ENCODE measurements around the gene TRIM45.
A peak's percentile ranks its signal among the peaks of the same experiment; 100 is the strongest.

TRIM45 gene

GRCh38 chr1:117101334-117101733, 20.2 kb downstream of the TRIM45 start:
- Mint-ChIP-seq H3K27me3 (no peaks in the 10 kb centered on the region), H3K4me1 (ENCODE audit: low read depth) (peaks cover 4% of the 10 kb centered on the region), H3K27ac (no peak overlapping the region), H3K36me3 (ENCODE audit: low read depth) (peaks cover 98% of the 10 kb centered on the region), H3K4me3 (no peak overlapping the region), H3K9me3 (no peaks in the 10 kb centered on the region)
- DNase-seq, result no peak

- no peak for DNase-seq
- Mint-ChIP-seq H3K4me1 (ENCODE audit: low read depth) (peaks cover 8% of the 10 kb centered on the region), H3K27ac (no peak overlapping the region), H3K4me3 (no peak overlapping the region), H3K9me3 (no peaks in the 10 kb centered on the region), H3K36me3 (ENCODE audit: low read depth) (peaks cover 97% of the 10 kb centered on the region), H3K27me3 (no peaks in the 10 kb centered on the region)
These were observed 23.2 kb downstream of the TRIM45 start for GRCh38 chr1:117098287-117098890.

- H3K4me1 Mint-ChIP-seq (ENCODE audit: low read depth), result peaks cover 18% of the 10 kb centered on the region
- no peaks in the 10 kb centered on the region for H3K9me3 Mint-ChIP-seq
- no peak overlapping the region for H3K27ac Mint-ChIP-seq
- no peak for DNase-seq
- H3K4me3 Mint-ChIP-seq, result no peak overlapping the region
- H3K36me3 Mint-ChIP-seq (ENCODE audit: low read depth), result peaks cover 99% of the 10 kb centered on the region
- H3K27me3 Mint-ChIP-seq, result no peaks in the 10 kb centered on the region
These were observed 24.1 kb downstream of the TRIM45 start for GRCh38 chr1:117097443-117097842.

- no peak overlapping the region for H3K27ac Mint-ChIP-seq
- no peak for DNase-seq
- H3K4me1 Mint-ChIP-seq (ENCODE audit: low read depth), result peaks cover 21% of the 10 kb centered on the region
- no peaks in the 10 kb centered on the region for H3K9me3 Mint-ChIP-seq
- no peak overlapping the region for H3K4me3 Mint-ChIP-seq
- no peaks in the 10 kb centered on the region for H3K27me3 Mint-ChIP-seq
- H3K36me3 Mint-ChIP-seq (ENCODE audit: low read depth), result peaks cover 99% of the 10 kb centered on the region
These were observed 24.6 kb downstream of the TRIM45 start for GRCh38 chr1:117096951-117097408.

- Mint-ChIP-seq H3K4me1 (ENCODE audit: low read depth) (peaks cover 24% of the 10 kb centered on the region), H3K27me3 (no peaks in the 10 kb centered on the region), H3K4me3 (no peak overlapping the region), H3K27ac (no peak overlapping the region), H3K9me3 (no peaks in the 10 kb centered on the region), H3K36me3 (ENCODE audit: low read depth) (peaks cover 99% of the 10 kb centered on the region)
- DNase-seq, result no peak
These were observed 26.5 kb downstream of the TRIM45 start for GRCh38 chr1:117094841-117095604.

- no peak for DNase-seq
- H3K27me3 Mint-ChIP-seq, result no peaks in the 10 kb centered on the region
- H3K27ac Mint-ChIP-seq, result peak overlapping the region; percentile 60
- H3K4me1 Mint-ChIP-seq (ENCODE audit: low read depth), result peaks cover 24% of the 10 kb centered on the region
- H3K9me3 Mint-ChIP-seq, result no peaks in the 10 kb centered on the region
- no peak overlapping the region for H3K4me3 Mint-ChIP-seq
- peaks cover 97% of the 10 kb centered on the region for H3K36me3 Mint-ChIP-seq (ENCODE audit: low read depth)
These were observed 27.5 kb downstream of the TRIM45 start for GRCh38 chr1:117093870-117094621.

GRCh38 chr1:117093091-117093534, 28.4 kb downstream of the TRIM45 start:
- H3K4me3 Mint-ChIP-seq, result no peak overlapping the region
- peaks cover 97% of the 10 kb centered on the region for H3K36me3 Mint-ChIP-seq (ENCODE audit: low read depth)
- DNase-seq, result no peak
- H3K4me1 Mint-ChIP-seq (ENCODE audit: low read depth), result peaks cover 24% of the 10 kb centered on the region
- peak overlapping the region; percentile 69 for H3K27ac Mint-ChIP-seq
- no peaks in the 10 kb centered on the region for H3K27me3 Mint-ChIP-seq
- no peaks in the 10 kb centered on the region for H3K9me3 Mint-ChIP-seq

GRCh38 chr1:117092594-117092993, 29.0 kb downstream of the TRIM45 start:
- H3K36me3 Mint-ChIP-seq (ENCODE audit: low read depth), result peaks cover 97% of the 10 kb centered on the region
- no peaks in the 10 kb centered on the region for H3K9me3 Mint-ChIP-seq
- peaks cover 24% of the 10 kb centered on the region for H3K4me1 Mint-ChIP-seq (ENCODE audit: low read depth)
- H3K27me3 Mint-ChIP-seq, result no peaks in the 10 kb centered on the region
- H3K4me3 Mint-ChIP-seq, result no peak overlapping the region
- DNase-seq, result no peak
- peak overlapping the region; percentile 69 for H3K27ac Mint-ChIP-seq

GRCh38 chr1:117089996-117090395, 31.6 kb downstream of the TRIM45 start:
- Mint-ChIP-seq H3K27me3 (no peaks in the 10 kb centered on the region), H3K4me3 (no peak overlapping the region), H3K9me3 (no peaks in the 10 kb centered on the region), H3K27ac (no peak overlapping the region), H3K36me3 (ENCODE audit: low read depth) (peaks cover 95% of the 10 kb centered on the region), H3K4me1 (ENCODE audit: low read depth) (peaks cover 24% of the 10 kb centered on the region)
- no peak for DNase-seq

- no peaks in the 10 kb centered on the region for H3K27me3 Mint-ChIP-seq
These were observed 33.9 kb downstream of the TRIM45 start for GRCh38 chr1:117087686-117088085.

GRCh38 chr1:117084231-117084630, 37.3 kb downstream of the TRIM45 start:
- no peaks in the 10 kb centered on the region for H3K9me3 Mint-ChIP-seq
- no peak overlapping the region for H3K4me3 Mint-ChIP-seq
- DNase-seq, result no peak
- H3K27me3 Mint-ChIP-seq, result no peaks in the 10 kb centered on the region
- peak overlapping the region; percentile 90 for H3K27ac Mint-ChIP-seq
- H3K36me3 Mint-ChIP-seq (ENCODE audit: low read depth), result peaks cover 95% of the 10 kb centered on the region
- peaks cover 34% of the 10 kb centered on the region for H3K4me1 Mint-ChIP-seq (ENCODE audit: low read depth)

More at GRCh38 chr1:117087686-117088085, 33.9 kb downstream of the TRIM45 start:
- Mint-ChIP-seq H3K4me1 (ENCODE audit: low read depth) (peaks cover 27% of the 10 kb centered on the region), H3K36me3 (ENCODE audit: low read depth) (peaks cover 94% of the 10 kb centered on the region), H3K9me3 (no peaks in the 10 kb centered on the region), H3K27ac (no peak overlapping the region), H3K4me3 (no peak overlapping the region)
- no peak for DNase-seq

- H3K27ac Mint-ChIP-seq, result no peak overlapping the region
- no peak for DNase-seq
- no peak overlapping the region for H3K4me3 Mint-ChIP-seq
- peaks cover 72% of the 10 kb centered on the region for H3K4me1 Mint-ChIP-seq (ENCODE audit: low read depth)
- H3K27me3 Mint-ChIP-seq, result no peaks in the 10 kb centered on the region
- peaks cover 99% of the 10 kb centered on the region for H3K36me3 Mint-ChIP-seq (ENCODE audit: low read depth)
- H3K9me3 Mint-ChIP-seq, result no peaks in the 10 kb centered on the region
These were observed 41.8 kb downstream of the TRIM45 start for GRCh38 chr1:117079737-117080136.

GRCh38 chr1:117077267-117077666, 44.3 kb downstream of the TRIM45 start:
- Mint-ChIP-seq H3K4me3 (peak overlapping the region; percentile 17), H3K27ac (peak overlapping the region; percentile 94)
- DNase-seq, result peak; percentile 47

GRCh38 chr1:117076648-117077047, 44.9 kb downstream of the TRIM45 start:
- Mint-ChIP-seq H3K27ac (peak overlapping the region; percentile 87), H3K27me3 (no peaks in the 10 kb centered on the region), H3K36me3 (ENCODE audit: low read depth) (peaks cover 100% of the 10 kb centered on the region), H3K4me3 (no peak overlapping the region), H3K9me3 (no peaks in the 10 kb centered on the region), H3K4me1 (ENCODE audit: low read depth) (peaks cover 52% of the 10 kb centered on the region)
- DNase-seq, result peak; percentile 32

More at GRCh38 chr1:117077267-117077666, 44.3 kb downstream of the TRIM45 start:
- Mint-ChIP-seq H3K36me3 (ENCODE audit: low read depth) (peaks cover 100% of the 10 kb centered on the region), H3K27me3 (no peaks in the 10 kb centered on the region), H3K9me3 (no peaks in the 10 kb centered on the region), H3K4me1 (ENCODE audit: low read depth) (peaks cover 55% of the 10 kb centered on the region)
